ENCODE measurements around the gene UAP1L1.

Gene UAP1L1

DNA sequence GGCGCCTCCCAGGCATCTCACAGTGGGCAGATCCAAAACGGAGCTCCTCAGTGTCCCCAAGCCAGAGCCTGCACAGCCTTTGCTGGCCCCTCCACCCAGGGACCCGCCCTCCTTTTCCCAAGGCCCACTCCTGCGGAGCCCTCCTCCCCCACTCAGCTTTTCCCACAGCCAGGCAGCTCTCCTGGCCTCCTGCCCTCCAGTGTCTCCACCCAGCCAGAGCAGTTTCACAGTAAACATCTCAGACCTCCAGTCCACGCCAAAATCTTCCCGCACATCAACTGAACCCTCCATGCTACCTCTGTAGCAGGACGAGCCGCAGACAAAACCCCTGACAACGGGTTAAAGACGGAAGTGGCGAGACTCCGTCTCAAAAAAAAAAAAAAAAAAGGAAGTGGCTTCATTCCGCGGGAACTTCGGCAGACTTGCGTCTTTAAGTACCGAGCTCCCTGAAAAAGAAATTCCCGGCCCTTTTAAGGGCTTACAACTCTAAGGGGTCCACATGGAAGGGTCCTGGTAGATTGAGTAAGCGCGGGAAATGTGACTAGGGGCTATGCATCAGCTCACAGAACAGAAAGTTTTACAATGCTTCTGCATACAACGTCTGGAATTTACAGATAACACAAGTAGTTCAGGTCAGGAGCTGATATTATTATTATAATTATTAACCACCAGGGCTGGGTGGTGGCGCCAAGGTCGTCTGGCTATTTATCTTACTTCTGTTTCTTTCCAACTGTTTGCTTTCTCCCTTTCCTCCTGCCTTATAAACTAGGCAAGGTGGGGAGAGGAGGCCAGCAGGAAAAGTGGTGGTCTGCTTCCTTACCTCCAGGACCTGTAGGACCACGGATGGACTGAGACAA is 50.2 kb downstream of the UAP1L1 start:
- no peaks in the 10 kb centered on the region for H3K9me3 ChIP-seq (ENCODE audit: insufficient read depth, low read length)
- peaks cover 15% of the 10 kb centered on the region for H3K79me2 ChIP-seq (ENCODE audit: insufficient read depth, low read length)
- H2AFZ ChIP-seq (ENCODE audit: low read depth, low read length, severe bottlenecking): peak overlapping the region; percentile 28
- H4K20me1 ChIP-seq (ENCODE audit: low read depth, low read length): no peaks in the 10 kb centered on the region
- H3K27me3 ChIP-seq (ENCODE audit: low read length): no peaks in the 10 kb centered on the region
- H3K27ac ChIP-seq (ENCODE audit: low read depth, low read length): peak overlapping the region; percentile 90
- H3K36me3 ChIP-seq (ENCODE audit: low read length): no peaks in the 10 kb centered on the region
- H3K4me2 ChIP-seq (ENCODE audit: low read depth, low read length, poor library complexity, severe bottlenecking): peak overlapping the region; percentile 87
- H3K9ac ChIP-seq (ENCODE audit: low read length): peak overlapping the region; percentile 81
- peaks cover 37% of the 10 kb centered on the region for H3F3A ChIP-seq (ENCODE audit: insufficient read depth)
- peak overlapping the region; percentile 61 for H3K4me3 ChIP-seq (ENCODE audit: insufficient read depth, low read length, poor library complexity, severe bottlenecking)
- no peaks in the 10 kb centered on the region for H3K9me2 ChIP-seq (replicated peaks; ENCODE audit: insufficient read depth, low read length)
- TF ChIP-seq, protein P1, sequence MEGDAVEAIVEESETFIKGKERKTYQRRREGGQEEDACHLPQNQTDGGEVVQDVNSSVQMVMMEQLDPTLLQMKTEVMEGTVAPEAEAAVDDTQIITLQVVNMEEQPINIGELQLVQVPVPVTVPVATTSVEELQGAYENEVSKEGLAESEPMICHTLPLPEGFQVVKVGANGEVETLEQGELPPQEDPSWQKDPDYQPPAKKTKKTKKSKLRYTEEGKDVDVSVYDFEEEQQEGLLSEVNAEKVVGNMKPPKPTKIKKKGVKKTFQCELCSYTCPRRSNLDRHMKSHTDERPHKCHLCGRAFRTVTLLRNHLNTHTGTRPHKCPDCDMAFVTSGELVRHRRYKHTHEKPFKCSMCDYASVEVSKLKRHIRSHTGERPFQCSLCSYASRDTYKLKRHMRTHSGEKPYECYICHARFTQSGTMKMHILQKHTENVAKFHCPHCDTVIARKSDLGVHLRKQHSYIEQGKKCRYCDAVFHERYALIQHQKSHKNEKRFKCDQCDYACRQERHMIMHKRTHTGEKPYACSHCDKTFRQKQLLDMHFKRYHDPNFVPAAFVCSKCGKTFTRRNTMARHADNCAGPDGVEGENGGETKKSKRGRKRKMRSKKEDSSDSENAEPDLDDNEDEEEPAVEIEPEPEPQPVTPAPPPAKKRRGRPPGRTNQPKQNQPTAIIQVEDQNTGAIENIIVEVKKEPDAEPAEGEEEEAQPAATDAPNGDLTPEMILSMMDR (IDR thresholded peaks at IDR 0.05; ENCODE audit: insufficient read depth, low read length, poor library complexity, severe bottlenecking): no peak
- TF ChIP-seq EZH2phosphoT487 (conservative IDR thresholded peaks at IDR 0.05; ENCODE audit: low read length): no peak

DNA sequence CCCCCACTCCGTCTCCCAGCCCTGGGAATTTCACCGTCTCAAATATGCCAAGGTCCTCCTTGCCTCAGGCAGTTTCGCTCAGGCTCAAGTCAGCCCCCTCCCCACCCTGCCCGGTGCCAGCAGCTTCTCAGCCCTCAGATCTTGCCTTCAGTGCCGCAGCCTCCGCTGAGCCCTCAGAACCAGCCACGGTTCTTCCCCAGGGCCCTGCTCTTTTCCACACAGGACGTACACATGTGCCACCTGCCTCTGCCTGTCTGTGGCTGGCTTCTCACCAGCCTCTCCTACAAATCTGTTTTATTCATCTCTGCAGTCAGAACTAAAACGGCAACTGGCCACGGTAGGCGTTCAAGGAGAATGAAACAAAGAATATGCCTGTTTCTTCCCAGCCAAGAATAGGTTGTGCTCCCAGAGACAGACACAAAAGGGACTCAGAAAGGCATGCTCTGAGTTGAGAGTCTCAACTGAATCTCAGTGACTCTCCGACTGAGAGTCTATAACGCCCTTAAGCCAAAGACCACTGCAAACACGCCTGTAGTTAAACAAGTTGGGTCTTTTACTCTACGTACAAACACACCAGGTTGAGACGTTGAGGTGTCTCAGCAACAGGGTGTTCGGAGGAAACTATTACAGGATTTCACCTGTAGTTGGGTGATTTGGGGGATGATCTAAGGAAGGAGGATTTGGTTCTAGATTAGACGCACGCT is 51.0 kb downstream of the UAP1L1 start:
- Histone ChIP-seq H3K9ac (ENCODE audit: low read length) (peak overlapping the region; percentile 81), H3K36me3 (ENCODE audit: low read length) (no peaks in the 10 kb centered on the region), H3K27ac (ENCODE audit: low read depth, low read length) (peak overlapping the region; percentile 90), H2AFZ (ENCODE audit: low read depth, low read length, severe bottlenecking) (no peak overlapping the region), H3K9me2 (replicated peaks; ENCODE audit: insufficient read depth, low read length) (no peaks in the 10 kb centered on the region), H4K20me1 (ENCODE audit: low read depth, low read length) (no peaks in the 10 kb centered on the region), H3K4me2 (ENCODE audit: low read depth, low read length, poor library complexity, severe bottlenecking) (peak overlapping the region; percentile 87), H3F3A (ENCODE audit: insufficient read depth) (peaks cover 30% of the 10 kb centered on the region), H3K79me2 (ENCODE audit: insufficient read depth, low read length) (peaks cover 15% of the 10 kb centered on the region), H3K9me3 (ENCODE audit: insufficient read depth, low read length) (no peaks in the 10 kb centered on the region), H3K4me3 (ENCODE audit: insufficient read depth, low read length, poor library complexity, severe bottlenecking) (peak overlapping the region; percentile 61), H3K27me3 (ENCODE audit: low read length) (no peaks in the 10 kb centered on the region)
- no peak for TF ChIP-seq EZH2phosphoT487 (conservative IDR thresholded peaks at IDR 0.05; ENCODE audit: low read length)
- TF ChIP-seq, protein P1 (IDR thresholded peaks at IDR 0.05; ENCODE audit: insufficient read depth, low read length, poor library complexity, severe bottlenecking): no peak

DNA sequence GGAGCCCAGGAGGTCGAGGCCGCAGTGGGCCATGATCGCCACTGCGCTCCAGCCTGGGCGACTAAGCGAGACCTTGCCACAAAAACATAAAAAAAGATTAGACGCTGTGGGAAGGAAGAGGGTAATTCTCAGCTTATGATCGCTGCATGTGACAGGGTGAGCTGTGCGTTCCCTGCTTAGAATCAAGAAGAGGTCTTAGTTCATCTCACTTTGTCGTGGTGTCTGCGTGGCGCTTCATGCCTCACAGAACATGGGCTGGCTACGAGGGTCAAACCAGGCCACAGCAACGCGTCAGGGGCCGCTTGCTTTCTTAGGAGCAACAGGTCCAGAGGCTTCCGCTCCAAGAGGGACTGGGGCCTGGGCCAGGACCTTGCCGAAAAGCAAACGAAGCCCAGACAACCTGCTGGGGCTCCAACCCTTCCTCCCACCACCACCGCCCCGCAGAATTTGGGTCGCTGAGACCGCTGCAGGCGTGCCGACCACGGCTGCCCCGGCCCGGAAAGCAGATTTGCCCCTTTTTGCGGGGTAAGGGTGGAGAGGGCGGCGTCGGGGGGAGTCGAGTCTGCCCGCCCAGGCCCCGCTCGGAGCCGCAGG is 51.6 kb downstream of the UAP1L1 start:
- H3K9me3 ChIP-seq (ENCODE audit: insufficient read depth, low read length): no peaks in the 10 kb centered on the region
- peak overlapping the region; percentile 81 for H3K9ac ChIP-seq (ENCODE audit: low read length)
- no peaks in the 10 kb centered on the region for H4K20me1 ChIP-seq (ENCODE audit: low read depth, low read length)
- H3K79me2 ChIP-seq (ENCODE audit: insufficient read depth, low read length): peaks cover 15% of the 10 kb centered on the region
- H3K27ac ChIP-seq (ENCODE audit: low read depth, low read length): peak overlapping the region; percentile 90
- no peaks in the 10 kb centered on the region for H3K27me3 ChIP-seq (ENCODE audit: low read length)
- H3K4me3 ChIP-seq (ENCODE audit: insufficient read depth, low read length, poor library complexity, severe bottlenecking): peak overlapping the region; percentile 61
- H3K36me3 ChIP-seq (ENCODE audit: low read length): no peaks in the 10 kb centered on the region
- H3K4me2 ChIP-seq (ENCODE audit: low read depth, low read length, poor library complexity, severe bottlenecking): peak overlapping the region; percentile 87
- TF ChIP-seq, protein P1 (IDR thresholded peaks at IDR 0.05; ENCODE audit: insufficient read depth, low read length, poor library complexity, severe bottlenecking): no peak
- no peak for TF ChIP-seq EZH2phosphoT487 (conservative IDR thresholded peaks at IDR 0.05; ENCODE audit: low read length)
- peaks cover 25% of the 10 kb centered on the region for H3F3A ChIP-seq (ENCODE audit: insufficient read depth)
- no peaks in the 10 kb centered on the region for H3K9me2 ChIP-seq (replicated peaks; ENCODE audit: insufficient read depth, low read length)
- peak overlapping the region; percentile 90 for H2AFZ ChIP-seq (ENCODE audit: low read depth, low read length, severe bottlenecking)

Data from SU-DHL-6 (cell line).